ENCODE data around the gene FANCE.
"Not testable (repeated sequence)": the region's sequence is repeated elsewhere in the genome, so short reads cannot be mapped to it uniquely, and the experiment has no call there.

Gene FANCE

GRCh38 chr6:35417979-35418661 lies 34.0 kb upstream of the FANCE start:
- Histone ChIP-seq H3K4me1 (ENCODE audit: control insufficient read depth, insufficient read depth, low read length) (peaks cover 2% of the 10 kb centered on the region), H3K36me3 (ENCODE audit: control insufficient read depth, insufficient read depth, low read length) (peaks cover 7% of the 10 kb centered on the region), H3K9me3 (ENCODE audit: control insufficient read depth, insufficient read depth, low read length) (no peaks in the 10 kb centered on the region), H3K9ac (ENCODE audit: low read depth, low read length) (no peak overlapping the region), H3K4me3 (ENCODE audit: low read depth, low read length) (no peak overlapping the region), H3K27me3 (ENCODE audit: control insufficient read depth, insufficient read depth, low read length) (no peaks in the 10 kb centered on the region)

GRCh38 chr6:35419417-35419816 lies 32.7 kb upstream of the FANCE start:
- Histone ChIP-seq H3K4me1 (ENCODE audit: control insufficient read depth, insufficient read depth, low read length) (peaks cover 2% of the 10 kb centered on the region), H3K36me3 (ENCODE audit: control insufficient read depth, insufficient read depth, low read length) (peaks cover 13% of the 10 kb centered on the region), H3K9me3 (ENCODE audit: control insufficient read depth, insufficient read depth, low read length) (no peaks in the 10 kb centered on the region), H3K27me3 (ENCODE audit: control insufficient read depth, insufficient read depth, low read length) (no peaks in the 10 kb centered on the region), H3K4me3 (ENCODE audit: low read depth, low read length) (no peak overlapping the region), H3K9ac (ENCODE audit: low read depth, low read length) (no peak overlapping the region)

GRCh38 chr6:35419961-35420360 lies 32.2 kb upstream of the FANCE start:
- no peaks in the 10 kb centered on the region for H3K9me3 ChIP-seq (ENCODE audit: control insufficient read depth, insufficient read depth, low read length)
- no peak overlapping the region for H3K4me3 ChIP-seq (ENCODE audit: low read depth, low read length)
- peaks cover 17% of the 10 kb centered on the region for H3K36me3 ChIP-seq (ENCODE audit: control insufficient read depth, insufficient read depth, low read length)
- no peaks in the 10 kb centered on the region for H3K27me3 ChIP-seq (ENCODE audit: control insufficient read depth, insufficient read depth, low read length)
- peaks cover 2% of the 10 kb centered on the region for H3K4me1 ChIP-seq (ENCODE audit: control insufficient read depth, insufficient read depth, low read length)
- no peak overlapping the region for H3K9ac ChIP-seq (ENCODE audit: low read depth, low read length)

GRCh38 chr6:35425284-35425683 lies 26.9 kb upstream of the FANCE start:
- H3K27me3 ChIP-seq (ENCODE audit: control insufficient read depth, insufficient read depth, low read length): no peaks in the 10 kb centered on the region
- H3K4me1 ChIP-seq (ENCODE audit: control insufficient read depth, insufficient read depth, low read length): peaks cover 4% of the 10 kb centered on the region
- H3K4me3 ChIP-seq (ENCODE audit: low read depth, low read length): no peak overlapping the region
- peaks cover 3% of the 10 kb centered on the region for H3K9me3 ChIP-seq (ENCODE audit: control insufficient read depth, insufficient read depth, low read length)
- no peak overlapping the region for H3K9ac ChIP-seq (ENCODE audit: low read depth, low read length)
- H3K36me3 ChIP-seq (ENCODE audit: control insufficient read depth, insufficient read depth, low read length): peaks cover 16% of the 10 kb centered on the region

- Histone ChIP-seq H3K36me3 (ENCODE audit: control insufficient read depth, insufficient read depth, low read length) (peaks cover 15% of the 10 kb centered on the region), H3K4me3 (ENCODE audit: low read depth, low read length) (no peak overlapping the region), H3K9me3 (ENCODE audit: control insufficient read depth, insufficient read depth, low read length) (peaks cover 3% of the 10 kb centered on the region), H3K9ac (ENCODE audit: low read depth, low read length) (no peak overlapping the region), H3K27me3 (ENCODE audit: control insufficient read depth, insufficient read depth, low read length) (no peaks in the 10 kb centered on the region), H3K4me1 (ENCODE audit: control insufficient read depth, insufficient read depth, low read length) (peaks cover 4% of the 10 kb centered on the region)
Measured at GRCh38 chr6:35426074-35426473, 26.1 kb upstream of the FANCE start.

GRCh38 chr6:35427435-35427834 lies 24.7 kb upstream of the FANCE start:
- Histone ChIP-seq H3K4me3 (ENCODE audit: low read depth, low read length) (no peak overlapping the region), H3K27me3 (ENCODE audit: control insufficient read depth, insufficient read depth, low read length) (no peaks in the 10 kb centered on the region), H3K36me3 (ENCODE audit: control insufficient read depth, insufficient read depth, low read length) (peaks cover 15% of the 10 kb centered on the region), H3K4me1 (ENCODE audit: control insufficient read depth, insufficient read depth, low read length) (peaks cover 4% of the 10 kb centered on the region), H3K9me3 (ENCODE audit: control insufficient read depth, insufficient read depth, low read length) (peaks cover 3% of the 10 kb centered on the region), H3K9ac (ENCODE audit: low read depth, low read length) (no peak overlapping the region)

GRCh38 chr6:35427851-35428321 lies 24.3 kb upstream of the FANCE start:
- peaks cover 4% of the 10 kb centered on the region for H3K4me1 ChIP-seq (ENCODE audit: control insufficient read depth, insufficient read depth, low read length)
- no peaks in the 10 kb centered on the region for H3K27me3 ChIP-seq (ENCODE audit: control insufficient read depth, insufficient read depth, low read length)
- peaks cover 15% of the 10 kb centered on the region for H3K36me3 ChIP-seq (ENCODE audit: control insufficient read depth, insufficient read depth, low read length)
- H3K9me3 ChIP-seq (ENCODE audit: control insufficient read depth, insufficient read depth, low read length): peaks cover 3% of the 10 kb centered on the region
- no peak overlapping the region for H3K9ac ChIP-seq (ENCODE audit: low read depth, low read length)
- H3K4me3 ChIP-seq (ENCODE audit: low read depth, low read length): no peak overlapping the region

- Histone ChIP-seq H3K4me3 (ENCODE audit: low read depth, low read length) (no peak overlapping the region), H3K9ac (ENCODE audit: low read depth, low read length) (no peak overlapping the region), H3K27me3 (ENCODE audit: control insufficient read depth, insufficient read depth, low read length) (no peaks in the 10 kb centered on the region), H3K36me3 (ENCODE audit: control insufficient read depth, insufficient read depth, low read length) (peaks cover 15% of the 10 kb centered on the region), H3K4me1 (ENCODE audit: control insufficient read depth, insufficient read depth, low read length) (peaks cover 4% of the 10 kb centered on the region), H3K9me3 (ENCODE audit: control insufficient read depth, insufficient read depth, low read length) (peaks cover 3% of the 10 kb centered on the region)
Measured at GRCh38 chr6:35428421-35429149, 23.6 kb upstream of the FANCE start.

- peaks cover 4% of the 10 kb centered on the region for H3K4me1 ChIP-seq (ENCODE audit: control insufficient read depth, insufficient read depth, low read length)
- no peak overlapping the region for H3K9ac ChIP-seq (ENCODE audit: low read depth, low read length)
- H3K4me3 ChIP-seq (ENCODE audit: low read depth, low read length): no peak overlapping the region
- peaks cover 3% of the 10 kb centered on the region for H3K9me3 ChIP-seq (ENCODE audit: control insufficient read depth, insufficient read depth, low read length)
- no peaks in the 10 kb centered on the region for H3K27me3 ChIP-seq (ENCODE audit: control insufficient read depth, insufficient read depth, low read length)
- peaks cover 9% of the 10 kb centered on the region for H3K36me3 ChIP-seq (ENCODE audit: control insufficient read depth, insufficient read depth, low read length)
Measured at GRCh38 chr6:35429463-35429862, 22.7 kb upstream of the FANCE start.

GRCh38 chr6:35432291-35432690 lies 19.8 kb upstream of the FANCE start:
- Histone ChIP-seq H3K36me3 (ENCODE audit: control insufficient read depth, insufficient read depth, low read length) (peaks cover 2% of the 10 kb centered on the region), H3K4me1 (ENCODE audit: control insufficient read depth, insufficient read depth, low read length) (peaks cover 4% of the 10 kb centered on the region), H3K4me3 (ENCODE audit: low read depth, low read length) (no peak overlapping the region), H3K9ac (ENCODE audit: low read depth, low read length) (no peak overlapping the region), H3K27me3 (ENCODE audit: control insufficient read depth, insufficient read depth, low read length) (no peaks in the 10 kb centered on the region), H3K9me3 (ENCODE audit: control insufficient read depth, insufficient read depth, low read length) (peaks cover 3% of the 10 kb centered on the region)

- H3K27me3 ChIP-seq (ENCODE audit: control insufficient read depth, insufficient read depth, low read length); H3K9me3 ChIP-seq (ENCODE audit: control insufficient read depth, insufficient read depth, low read length); H3K9ac ChIP-seq (ENCODE audit: low read depth, low read length); H3K36me3 ChIP-seq (ENCODE audit: control insufficient read depth, insufficient read depth, low read length); H3K4me3 ChIP-seq (ENCODE audit: low read depth, low read length); H3K4me1 ChIP-seq (ENCODE audit: control insufficient read depth, insufficient read depth, low read length): not testable (repeated sequence)
Measured at GRCh38 chr6:35432702-35433101, 19.4 kb upstream of the FANCE start.
